GM12878 (cell line): ENCODE data around the gene VTA1.
"Not testable (repeated sequence)": the region's sequence is repeated elsewhere in the genome, so short reads cannot be mapped to it uniquely, and the experiment has no call there.

Experiments used
- CTCF ChIP-seq, 3 experiments: IDR thresholded peaks in 2 of 3; conservative IDR thresholded peaks in 1 of 3; 2 replicates each; pipeline ENCODE4 v1.5.1; 2011; ENCODE audit warnings: low read depth in 3 of 3, low read length in 3 of 3, mild to moderate bottlenecking in 3 of 3, control low read depth in 2 of 3, moderate library complexity in 2 of 3, inconsistent platforms in 1 of 3, mixed read lengths in 1 of 3; ENCODE audit not compliant: control insufficient read depth in 2 of 3, insufficient read depth in 1 of 3; ENCODE audit errors: extremely low read depth in 1 of 3
- ESRRA ChIP-seq: IDR thresholded peaks from 2 replicates; pipeline ENCODE4 v1.6.1; 2012; ENCODE audit warnings: mild to moderate bottlenecking, low read length, improper control_type of control experiment
- HDGF ChIP-seq: fragments of 450-650 bp; IDR thresholded peaks from 2 replicates; pipeline ENCODE4 v1.6.1; 2016; ENCODE audit warnings: antibody characterized with exemption
- ZBTB33 ChIP-seq: fragments of 450-650 bp; IDR thresholded peaks from 2 replicates; pipeline ENCODE4 v1.6.1; 2017; ENCODE audit warnings: mild to moderate bottlenecking

GRCh38 chr6:142232206-142233044, 85.4 kb downstream of the VTA1 start:
- peak in 1 of 3 experiments; percentile 17; a peak in 1 of 6 replicates for TF ChIP-seq CTCF (IDR thresholded peaks at IDR 0.05 in 2 of 3, conservative IDR thresholded peaks at IDR 0.05 in 1 of 3; ENCODE audit: control insufficient read depth in 2 of 3, extremely low read depth in 1 of 3, insufficient read depth in 1 of 3, low read depth in 3 of 3, low read length in 3 of 3)
- not testable (repeated sequence) for TF ChIP-seq ESRRA, HDGF, ZBTB33
